Limb (tissue), 2 donors: Measurements from ENCODE around the gene SLC22A31.
"Not testable (repeated sequence)": the region's sequence is repeated elsewhere in the genome, so short reads cannot be mapped to it uniquely, and the experiment has no call there.

Experiments
- DNase-seq, 2 donors: peaks; one replicate each; pipeline ENCODE4 v3.0.0-alpha.2; 2016; ENCODE audit errors: extremely low spot score in 2 of 2

Gene SLC22A31

GRCh38 chr16:89166696-89167424, 33.5 kb downstream of the SLC22A31 start:
- no peak for DNase-seq

- not testable (repeated sequence) for DNase-seq
Observed at GRCh38 chr16:89165681-89165979, 34.7 kb downstream of the SLC22A31 start.

- DNase-seq, result no peak
Observed at GRCh38 chr16:89164847-89165680, 35.3 kb downstream of the SLC22A31 start.

DNA sequence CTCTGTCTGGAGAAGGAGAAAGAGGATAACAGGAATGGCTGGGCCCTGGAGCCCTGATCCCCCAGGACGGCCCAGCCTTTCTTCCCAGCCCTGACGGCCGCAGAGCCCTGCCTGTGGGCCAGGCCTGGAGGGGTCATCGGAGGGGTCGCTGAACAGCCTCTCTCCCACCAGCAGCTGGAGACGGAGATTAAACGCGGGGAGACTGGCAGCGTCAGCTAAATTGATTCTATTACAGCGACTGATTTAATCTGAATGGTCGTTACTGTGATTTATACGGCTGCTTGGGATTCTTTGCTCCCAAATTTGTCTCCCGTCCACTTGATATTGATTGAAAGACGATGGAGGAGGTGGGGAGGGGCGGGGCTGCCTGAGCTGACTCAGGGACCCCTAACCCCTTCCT, 35.9 kb downstream of the SLC22A31 start:
- DNase-seq, result no peak

DNA sequence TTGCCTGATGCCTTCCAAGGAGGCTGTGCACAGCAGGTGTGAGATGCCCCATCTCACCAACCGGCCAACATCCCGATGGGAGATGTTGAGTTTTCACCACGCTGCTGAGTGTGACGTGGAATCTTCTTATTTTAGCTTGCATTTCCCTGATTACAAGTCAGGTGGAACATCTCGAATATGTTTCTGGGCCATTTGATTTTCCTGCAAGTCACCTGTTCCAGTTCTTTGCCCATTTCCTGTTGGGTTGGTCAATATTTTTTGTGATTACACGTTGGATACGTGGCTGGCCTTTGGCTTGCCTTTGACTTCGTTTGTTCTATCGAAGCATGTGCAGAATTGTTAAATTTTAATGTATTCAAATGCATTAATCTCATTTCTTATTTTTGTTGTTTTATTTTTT, 37.0 kb downstream of the SLC22A31 start:
- no peak for DNase-seq

GRCh38 chr16:89161763-89162713, 38.3 kb downstream of the SLC22A31 start:
- no peak for DNase-seq

DNA sequence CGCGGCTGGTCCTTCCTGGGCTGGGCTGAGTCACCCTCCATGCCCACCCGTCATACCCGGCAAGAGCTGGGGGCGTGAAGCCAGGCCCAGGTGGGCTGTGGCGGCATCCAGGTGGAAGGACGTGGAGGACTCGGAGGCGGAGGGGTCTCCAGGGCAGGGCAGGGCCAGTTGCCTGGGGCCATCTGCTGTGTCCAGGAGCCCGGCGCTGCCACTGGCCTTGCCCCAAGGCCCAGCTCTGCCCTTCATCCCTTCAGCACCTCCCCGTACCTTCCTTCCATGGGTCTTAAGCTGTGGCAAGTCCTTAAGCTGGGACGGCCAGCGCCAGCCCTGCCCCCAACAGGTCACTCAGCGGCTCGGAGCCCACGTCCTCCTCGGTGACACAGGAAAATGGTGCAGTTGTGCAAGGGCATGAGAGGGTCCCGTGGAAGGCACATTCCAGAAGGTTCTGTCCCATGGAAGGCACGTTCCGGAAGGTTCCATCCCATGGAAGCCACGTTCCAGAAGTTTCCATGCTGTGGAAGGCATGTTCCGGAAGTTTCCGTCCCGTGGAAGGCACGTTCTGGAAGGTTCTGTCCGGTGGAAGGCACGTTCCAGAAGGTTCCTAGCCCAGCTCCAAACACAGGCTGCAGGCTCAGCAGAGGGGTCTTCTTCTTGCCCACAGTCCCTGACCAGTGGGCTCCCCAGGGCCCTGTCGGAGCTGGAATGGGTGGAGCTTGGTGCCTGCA, 39.2 kb downstream of the SLC22A31 start:
- no peak for DNase-seq

DNA sequence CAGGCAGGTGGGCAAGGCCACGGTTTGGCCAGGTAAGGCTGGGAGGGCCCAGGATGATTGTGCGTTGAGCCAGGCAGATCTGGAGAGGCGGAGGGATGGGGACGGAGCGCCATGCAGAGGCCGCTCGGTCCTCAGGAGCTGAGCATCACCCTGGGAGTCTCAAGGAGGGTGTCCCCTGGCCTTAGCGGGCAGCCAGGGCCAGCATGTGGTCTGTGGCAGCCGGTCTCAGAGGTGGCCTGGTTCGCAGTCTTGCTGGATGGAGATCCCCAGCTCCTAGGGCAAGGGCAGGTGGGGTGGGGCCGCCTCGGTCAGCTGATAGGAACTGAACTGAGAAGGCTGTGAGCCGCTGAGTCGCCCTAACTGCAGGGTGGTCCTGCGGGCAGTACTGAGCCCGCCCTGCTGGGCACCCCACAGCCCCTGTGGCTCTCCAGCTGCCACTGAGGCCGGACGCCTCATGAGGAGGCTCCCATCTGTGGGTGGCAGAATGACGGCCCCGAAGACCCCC, 40.4 kb downstream of the SLC22A31 start:
- DNase-seq, result no peak

DNA sequence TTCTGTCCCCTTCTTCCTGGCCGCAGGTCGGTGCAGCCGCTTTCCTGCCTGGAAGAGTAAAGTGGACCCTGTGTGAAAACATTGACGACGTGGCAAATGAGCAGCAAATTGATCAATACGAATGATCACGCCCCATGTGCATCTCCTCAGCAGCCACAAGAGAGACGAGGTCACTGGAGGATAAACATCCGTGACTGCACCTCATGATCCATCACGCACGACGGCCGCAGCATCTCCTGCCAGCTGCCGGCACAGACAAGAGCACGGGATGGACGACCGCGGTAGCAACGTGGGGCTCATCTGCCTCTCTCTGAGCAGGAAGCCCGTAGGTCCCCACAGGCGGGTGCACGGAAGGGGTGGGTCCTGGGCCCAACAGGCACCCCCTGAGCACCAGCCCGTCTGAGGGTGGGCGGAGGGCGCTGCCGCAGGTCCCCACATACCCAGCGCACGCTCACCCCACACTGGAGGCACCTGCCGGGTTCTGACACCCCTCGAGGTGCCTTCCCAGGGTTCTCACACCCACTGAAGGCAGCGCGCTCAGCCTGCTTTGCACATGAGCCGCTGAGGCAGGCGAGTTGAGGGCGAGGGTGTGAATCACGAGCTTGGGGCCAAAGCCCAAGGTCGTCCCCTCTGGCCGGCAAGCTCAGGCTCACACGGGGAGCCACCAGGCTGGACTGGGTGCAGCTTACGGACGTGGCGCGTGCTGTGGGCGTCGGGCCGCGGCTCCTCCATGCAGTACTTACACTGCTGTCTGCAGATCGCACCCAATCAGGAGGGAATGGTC, 41.1 kb downstream of the SLC22A31 start:
- DNase-seq, result no peak

GRCh38 chr16:89157778-89158177, 42.6 kb downstream of the SLC22A31 start:
- no peak for DNase-seq

- no peak for DNase-seq
Observed at GRCh38 chr16:89156740-89157645, 43.3 kb downstream of the SLC22A31 start.

DNA sequence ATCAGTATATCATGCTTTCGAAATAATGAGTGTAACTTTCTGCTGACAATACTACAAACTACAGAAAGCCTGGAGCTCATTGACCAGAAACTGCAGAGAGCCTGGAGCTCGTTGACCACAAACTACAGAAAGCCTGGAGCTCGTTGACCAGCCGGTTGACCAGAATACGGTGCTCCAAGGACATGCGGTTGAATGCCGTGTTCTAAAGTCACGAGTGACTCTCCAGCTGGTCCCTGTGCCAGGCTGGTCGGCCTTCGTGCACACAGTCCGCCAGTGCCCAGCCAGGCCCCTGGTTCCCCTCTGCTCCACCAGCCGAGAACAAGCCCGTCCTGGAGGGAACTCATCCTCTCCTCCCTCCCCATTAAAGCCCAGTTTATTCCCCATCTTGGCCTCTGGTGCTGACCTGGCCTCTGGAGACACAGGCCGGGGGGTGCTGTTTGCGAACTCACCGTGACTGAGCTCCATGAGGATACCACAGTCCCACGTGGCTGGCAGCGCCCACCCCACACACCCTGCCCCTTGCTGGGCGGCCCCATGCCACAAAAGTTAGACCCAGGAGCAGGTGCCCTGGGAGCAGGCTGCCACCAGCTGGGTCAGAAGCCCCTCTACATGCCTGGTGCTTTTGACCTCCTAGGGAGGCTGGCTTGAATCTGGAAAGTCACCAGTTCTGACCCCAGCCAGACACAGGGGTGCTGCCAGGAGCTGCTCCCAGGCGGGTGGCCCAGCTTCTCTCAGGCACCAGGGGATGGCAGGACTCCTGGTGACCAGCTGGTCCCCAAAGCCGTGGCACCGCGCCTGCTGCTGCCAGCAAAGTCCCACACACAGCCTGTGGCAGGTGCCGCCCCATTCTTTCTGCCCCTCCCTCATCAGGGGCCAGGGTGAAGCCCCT, 44.2 kb downstream of the SLC22A31 start:
- no peak for DNase-seq

DNA sequence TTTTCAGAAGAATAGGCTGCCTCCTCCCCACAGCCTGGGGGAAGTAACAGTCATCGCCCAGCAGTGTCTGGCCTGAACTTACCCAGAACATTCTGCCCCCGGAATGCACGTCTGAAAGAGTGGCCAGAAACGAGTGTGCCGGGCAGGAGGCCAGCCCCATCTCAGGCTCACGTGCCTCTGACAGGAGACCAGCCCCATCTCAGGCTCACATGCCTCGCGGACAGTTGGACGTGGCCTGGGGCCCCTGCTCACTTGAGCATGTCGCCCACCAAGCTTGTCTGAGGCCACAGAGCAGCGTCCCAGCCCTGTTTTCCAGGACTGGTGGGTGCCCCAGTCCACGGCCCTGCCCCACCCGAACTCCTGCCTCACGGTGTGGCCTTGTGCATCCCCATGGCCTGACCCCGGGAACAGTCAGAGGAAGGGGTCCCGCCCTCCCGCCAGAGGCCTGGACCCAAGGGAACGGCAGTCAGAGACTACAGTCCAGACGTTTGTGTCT, 45.1 kb downstream of the SLC22A31 start:
- no peak for DNase-seq

- no peak for DNase-seq
Observed at GRCh38 chr16:89154390-89155183, 45.8 kb downstream of the SLC22A31 start.

- DNase-seq, result no peak
Observed at GRCh38 chr16:89153848-89154271, 46.5 kb downstream of the SLC22A31 start.

GRCh38 chr16:89152831-89153700, 47.3 kb downstream of the SLC22A31 start:
- no peak for DNase-seq
